ENCODE measurements around the gene TRRAP. TPM values are rescaled to one million over a fixed set of nuclear protein-coding genes. Genes with fewer than 3 reads are reported as not detected.

TRRAP gene
- total RNA-seq, 2 donors from 2014 or later: 57.9 to 78.3 TPM

DNA sequence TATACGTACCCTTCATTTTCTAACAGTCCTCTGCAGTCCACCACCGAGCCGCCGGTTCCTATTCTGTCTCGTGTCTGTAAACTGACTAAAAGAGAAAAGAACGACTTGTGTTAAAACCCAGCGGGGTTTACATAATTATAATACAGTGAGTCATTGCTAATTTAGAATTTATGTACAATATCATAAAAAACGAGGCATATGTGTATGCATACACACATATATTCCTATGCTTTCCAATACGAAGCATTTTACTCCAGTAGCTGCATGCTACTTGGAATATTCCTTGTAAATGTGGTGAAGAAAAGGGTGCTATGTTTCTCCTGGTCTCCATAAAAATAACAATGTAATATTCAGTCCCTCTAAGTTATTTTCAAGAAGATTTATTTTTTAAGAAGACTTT is 176.4 kb downstream of the TRRAP start:
- no peak for ATAC-seq
- Mint-ChIP-seq H3K4me1 (ENCODE audit: low read depth in 2 of 2) (no peaks in the 10 kb centered on the region), H3K4me3 (no peak overlapping the region), H3K27me3 (no peaks in the 10 kb centered on the region), H3K36me3 (peaks cover 7% of the 10 kb centered on the region), H3K9me3 (no peaks in the 10 kb centered on the region), H3K27ac (no peak overlapping the region)
- DNase-seq (ENCODE audit: low spot score): no peak

DNA sequence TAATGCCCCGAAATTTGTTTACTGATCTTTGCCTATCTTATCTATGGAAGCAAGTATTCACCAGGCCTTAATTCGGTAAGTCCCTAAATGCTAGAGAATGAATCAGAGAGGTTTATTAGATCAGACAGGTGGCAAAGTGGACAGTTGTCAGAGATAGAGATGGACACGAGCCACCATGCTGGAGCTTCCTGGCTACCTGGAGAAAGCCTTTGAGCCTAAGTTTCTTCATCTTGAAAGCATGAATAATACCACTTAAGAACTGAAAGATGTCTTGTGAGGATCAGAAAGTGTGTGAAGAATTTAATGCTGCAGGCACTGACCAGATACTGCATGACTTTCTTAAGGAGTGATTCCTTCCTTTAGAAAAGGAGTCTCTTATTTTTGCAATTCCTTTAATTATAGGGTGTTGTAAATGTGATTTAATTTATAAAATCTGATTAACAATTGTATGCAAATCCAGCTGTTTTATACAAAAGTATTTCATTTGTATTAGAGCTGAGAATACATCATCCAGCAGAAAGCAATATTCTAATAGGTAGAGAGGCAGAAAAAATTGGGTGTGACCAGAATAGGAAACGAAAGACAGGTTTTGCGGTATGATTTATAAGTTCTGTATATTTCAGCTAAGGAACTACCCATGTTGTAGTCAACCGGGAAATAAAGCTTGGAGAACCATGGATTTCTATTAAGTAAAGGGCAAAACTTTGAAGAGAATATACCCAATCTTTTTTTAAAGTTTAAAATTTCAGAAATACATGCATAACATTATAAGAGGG is 182.9 kb downstream of the TRRAP start:
- Mint-ChIP-seq H3K36me3 (no peaks in the 10 kb centered on the region), H3K4me1 (ENCODE audit: low read depth in 2 of 2) (peaks cover 0 to 11% of the 10 kb centered on the region in 2 donors), H3K27ac (no peak overlapping the region), H3K9me3 (no peaks in the 10 kb centered on the region), H3K4me3 (no peak overlapping the region), H3K27me3 (no peaks in the 10 kb centered on the region)
- ATAC-seq (no peak), DNase-seq (ENCODE audit: low spot score) (no peak)

Other genes starting within 250 kb of the TRRAP start
- not detected for gene TMEM130, start 8.5 kb upstream of the TRRAP start, total RNA-seq